ENCODE data around the gene SERPINB10. TPM values are rescaled to one million over a fixed set of nuclear protein-coding genes. Genes with fewer than 3 reads are reported as not detected.
"Not testable (repeated sequence)": the region's sequence is repeated elsewhere in the genome, so short reads cannot be mapped to it uniquely, and the experiment has no call there.

Gene SERPINB10
- total RNA-seq, 1 donor from 2014 or later = not detected

DNA sequence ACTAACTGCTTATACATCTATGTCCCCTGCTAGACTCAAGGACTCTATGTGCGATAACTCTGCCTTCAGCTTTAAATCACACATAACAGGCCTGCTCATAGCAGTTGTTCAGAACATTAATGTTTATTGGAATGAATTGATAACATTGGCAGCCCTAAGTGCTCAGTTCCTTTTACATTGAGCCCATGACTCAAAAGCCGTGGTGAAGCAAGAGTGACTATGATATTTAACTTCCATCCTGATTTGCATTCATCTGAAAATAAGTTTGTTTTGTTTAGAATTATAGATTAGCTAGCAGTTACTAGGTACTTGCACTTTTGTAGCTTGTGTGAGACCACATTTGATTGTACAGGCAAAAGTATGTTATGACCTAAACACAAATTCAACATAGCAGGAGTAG is 14.3 kb downstream of the SERPINB10 start:
- no peak for DNase-seq (ENCODE audit: low read depth)
- Histone ChIP-seq H3K4me3 (ENCODE audit: low read depth, low read length) (no peak overlapping the region), H3K36me3 (ENCODE audit: control insufficient read depth, insufficient read depth, low read length) (no peaks in the 10 kb centered on the region), H3K27me3 (ENCODE audit: control insufficient read depth, insufficient read depth, low read length) (no peaks in the 10 kb centered on the region)
- TF ChIP-seq, protein P1, sequence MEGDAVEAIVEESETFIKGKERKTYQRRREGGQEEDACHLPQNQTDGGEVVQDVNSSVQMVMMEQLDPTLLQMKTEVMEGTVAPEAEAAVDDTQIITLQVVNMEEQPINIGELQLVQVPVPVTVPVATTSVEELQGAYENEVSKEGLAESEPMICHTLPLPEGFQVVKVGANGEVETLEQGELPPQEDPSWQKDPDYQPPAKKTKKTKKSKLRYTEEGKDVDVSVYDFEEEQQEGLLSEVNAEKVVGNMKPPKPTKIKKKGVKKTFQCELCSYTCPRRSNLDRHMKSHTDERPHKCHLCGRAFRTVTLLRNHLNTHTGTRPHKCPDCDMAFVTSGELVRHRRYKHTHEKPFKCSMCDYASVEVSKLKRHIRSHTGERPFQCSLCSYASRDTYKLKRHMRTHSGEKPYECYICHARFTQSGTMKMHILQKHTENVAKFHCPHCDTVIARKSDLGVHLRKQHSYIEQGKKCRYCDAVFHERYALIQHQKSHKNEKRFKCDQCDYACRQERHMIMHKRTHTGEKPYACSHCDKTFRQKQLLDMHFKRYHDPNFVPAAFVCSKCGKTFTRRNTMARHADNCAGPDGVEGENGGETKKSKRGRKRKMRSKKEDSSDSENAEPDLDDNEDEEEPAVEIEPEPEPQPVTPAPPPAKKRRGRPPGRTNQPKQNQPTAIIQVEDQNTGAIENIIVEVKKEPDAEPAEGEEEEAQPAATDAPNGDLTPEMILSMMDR (IDR thresholded peaks at IDR 0.05; ENCODE audit: insufficient read depth, low read length, poor library complexity, severe bottlenecking) = no peak

DNA sequence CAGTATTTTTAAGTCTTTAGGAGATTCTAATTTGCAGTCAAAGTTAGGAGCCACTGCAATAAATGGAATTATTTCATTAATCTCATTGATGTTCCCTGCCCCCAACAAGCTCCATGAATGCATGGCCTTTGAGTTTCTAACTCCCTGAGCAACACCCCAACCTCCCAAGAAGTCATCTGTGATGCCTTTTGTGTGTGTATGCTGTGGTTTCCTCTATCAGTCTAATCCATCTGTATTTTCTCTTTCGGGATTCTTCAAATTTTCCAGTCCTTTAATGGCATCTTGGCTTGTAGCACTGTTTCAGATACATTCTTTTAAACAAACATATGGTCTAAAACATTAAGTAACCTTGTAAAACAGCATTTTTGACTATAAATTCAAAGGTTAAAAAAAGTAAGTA is 16.8 kb downstream of the SERPINB10 start:
- Histone ChIP-seq H3K36me3 (ENCODE audit: control insufficient read depth, insufficient read depth, low read length) (no peaks in the 10 kb centered on the region), H3K27me3 (ENCODE audit: control insufficient read depth, insufficient read depth, low read length) (no peaks in the 10 kb centered on the region), H3K4me3 (ENCODE audit: low read depth, low read length) (no peak overlapping the region)
- TF ChIP-seq, protein P1 (IDR thresholded peaks at IDR 0.05; ENCODE audit: insufficient read depth, low read length, poor library complexity, severe bottlenecking) = no peak
- DNase-seq (ENCODE audit: low read depth) = no peak

- Histone ChIP-seq H3K4me3 (ENCODE audit: low read depth, low read length) (no peak overlapping the region), H3K36me3 (ENCODE audit: control insufficient read depth, insufficient read depth, low read length) (no peaks in the 10 kb centered on the region), H3K27me3 (ENCODE audit: control insufficient read depth, insufficient read depth, low read length) (no peaks in the 10 kb centered on the region)
- no peak for DNase-seq (ENCODE audit: low read depth)
- TF ChIP-seq, protein P1 (IDR thresholded peaks at IDR 0.05; ENCODE audit: insufficient read depth, low read length, poor library complexity, severe bottlenecking) = no peak
Observed at GRCh38 chr18:63928331-63928730, 20.6 kb downstream of the SERPINB10 start.

DNA sequence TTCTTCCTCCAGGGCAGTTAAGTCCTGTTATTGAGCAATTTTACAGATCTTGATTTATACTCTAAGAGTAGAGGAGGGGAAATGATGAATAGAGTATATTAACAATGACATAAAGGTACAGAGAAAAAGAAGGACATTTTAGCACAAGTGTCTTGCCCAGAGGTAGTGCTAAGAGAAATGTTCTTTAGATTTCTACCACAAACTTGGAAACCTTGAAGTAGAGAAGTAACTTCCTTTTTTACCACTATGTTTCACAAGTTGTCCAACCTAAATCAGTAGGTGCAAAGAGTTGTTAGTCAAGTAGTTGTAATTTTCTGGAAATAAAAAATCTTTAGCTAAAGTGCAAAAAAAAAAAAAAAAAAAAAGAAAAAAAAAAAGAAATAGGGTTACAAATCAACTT is 21.6 kb downstream of the SERPINB10 start:
- DNase-seq (ENCODE audit: low read depth); H3K27me3 ChIP-seq (ENCODE audit: control insufficient read depth, insufficient read depth, low read length); H3K4me3 ChIP-seq (ENCODE audit: low read depth, low read length); H3K36me3 ChIP-seq (ENCODE audit: control insufficient read depth, insufficient read depth, low read length): not testable (repeated sequence)

GRCh38 chr18:63930773-63931354 is 23.1 kb downstream of the SERPINB10 start:
- Histone ChIP-seq H3K36me3 (ENCODE audit: control insufficient read depth, insufficient read depth, low read length) (no peaks in the 10 kb centered on the region), H3K27me3 (ENCODE audit: control insufficient read depth, insufficient read depth, low read length) (no peaks in the 10 kb centered on the region), H3K4me3 (ENCODE audit: low read depth, low read length) (no peak overlapping the region)
- no peak for DNase-seq (ENCODE audit: low read depth)
- TF ChIP-seq, protein P1 (IDR thresholded peaks at IDR 0.05; ENCODE audit: insufficient read depth, low read length, poor library complexity, severe bottlenecking) = no peak

GRCh38 chr18:63936156-63936931 is 28.6 kb downstream of the SERPINB10 start:
- Histone ChIP-seq H3K27me3 (ENCODE audit: control insufficient read depth, insufficient read depth, low read length) (peaks cover 5% of the 10 kb centered on the region), H3K36me3 (ENCODE audit: control insufficient read depth, insufficient read depth, low read length) (no peaks in the 10 kb centered on the region), H3K4me3 (ENCODE audit: low read depth, low read length) (peak overlapping the region; percentile 57)
- TF ChIP-seq, protein P1 (IDR thresholded peaks at IDR 0.05; ENCODE audit: insufficient read depth, low read length, poor library complexity, severe bottlenecking) = peak; percentile 64
- peak; percentile 21 for DNase-seq (ENCODE audit: low read depth)

All from kidney epithelial cell (primary cell).